Fibroblast of the aortic adventitia (primary cell): Measurements from ENCODE around the gene LRP6. TPM values are rescaled to one million over a fixed set of nuclear protein-coding genes. Genes with fewer than 3 reads are reported as not detected.
A peak's percentile ranks its signal among the peaks of the same experiment; 100 is the strongest.

Experiments used
- DNase-seq: peaks from one replicate; pipeline ENCODE4 v3.0.0-alpha.2; 2010; ENCODE audit warnings: low read depth
- H3K4me3 ChIP-seq: 2 replicates; pipeline ENCODE4 v1.5.1; 2011; ENCODE audit warnings: low read depth, mild to moderate bottlenecking, control low read depth, low read length, moderate library complexity
- total RNA-seq: library from RNA; depleted of rRNA; stranded (reverse); fragments of >200 nt; gene quantifications from 2 replicates; pipeline ENCODE4 v1.2.3, GENCODE V29; 2012; ENCODE audit warnings: low replicate concordance
- TF ChIP-seq, protein P1 (sequence below): IDR thresholded peaks from 2 replicates; pipeline ENCODE4 v1.5.1; 2011; ENCODE audit warnings: mild to moderate bottlenecking, low read length, control low read depth, inconsistent platforms; ENCODE audit not compliant: insufficient read depth

LRP6 gene
- total RNA-seq, 1 donor: 44.2 TPM

GRCh38 chr12:12294215-12295005 is 27.6 kb upstream of the LRP6 start:
- no peak overlapping the region for H3K4me3 ChIP-seq
- TF ChIP-seq, protein P1, sequence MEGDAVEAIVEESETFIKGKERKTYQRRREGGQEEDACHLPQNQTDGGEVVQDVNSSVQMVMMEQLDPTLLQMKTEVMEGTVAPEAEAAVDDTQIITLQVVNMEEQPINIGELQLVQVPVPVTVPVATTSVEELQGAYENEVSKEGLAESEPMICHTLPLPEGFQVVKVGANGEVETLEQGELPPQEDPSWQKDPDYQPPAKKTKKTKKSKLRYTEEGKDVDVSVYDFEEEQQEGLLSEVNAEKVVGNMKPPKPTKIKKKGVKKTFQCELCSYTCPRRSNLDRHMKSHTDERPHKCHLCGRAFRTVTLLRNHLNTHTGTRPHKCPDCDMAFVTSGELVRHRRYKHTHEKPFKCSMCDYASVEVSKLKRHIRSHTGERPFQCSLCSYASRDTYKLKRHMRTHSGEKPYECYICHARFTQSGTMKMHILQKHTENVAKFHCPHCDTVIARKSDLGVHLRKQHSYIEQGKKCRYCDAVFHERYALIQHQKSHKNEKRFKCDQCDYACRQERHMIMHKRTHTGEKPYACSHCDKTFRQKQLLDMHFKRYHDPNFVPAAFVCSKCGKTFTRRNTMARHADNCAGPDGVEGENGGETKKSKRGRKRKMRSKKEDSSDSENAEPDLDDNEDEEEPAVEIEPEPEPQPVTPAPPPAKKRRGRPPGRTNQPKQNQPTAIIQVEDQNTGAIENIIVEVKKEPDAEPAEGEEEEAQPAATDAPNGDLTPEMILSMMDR: no peak
- peak; percentile 64 for DNase-seq

DNA sequence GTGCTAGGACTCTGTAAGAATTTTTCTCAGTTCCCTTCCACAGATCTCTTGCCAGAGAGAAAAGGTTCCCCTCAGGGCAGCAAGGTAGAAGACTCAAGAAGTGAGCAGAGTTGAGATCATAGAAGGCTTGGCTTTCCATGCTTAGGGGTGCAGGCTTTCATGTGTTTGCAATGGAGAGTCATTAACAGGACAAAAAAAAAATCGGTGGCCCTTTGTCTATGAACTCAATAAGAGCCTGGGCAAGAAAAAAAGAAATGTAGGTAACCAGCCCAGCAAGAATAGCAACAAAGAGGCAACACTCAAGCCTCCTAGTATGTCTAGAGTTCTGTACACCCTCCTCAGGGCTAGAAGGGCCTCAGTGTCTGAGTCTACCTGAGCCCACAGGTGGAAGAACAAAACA is 23.4 kb upstream of the LRP6 start:
- TF ChIP-seq, protein P1: no peak
- H3K4me3 ChIP-seq: no peak overlapping the region
- DNase-seq: no peak

GRCh38 chr12:12286441-12286840 is 19.6 kb upstream of the LRP6 start:
- no peak for DNase-seq
- H3K4me3 ChIP-seq: no peak overlapping the region
- TF ChIP-seq, protein P1: no peak

DNA sequence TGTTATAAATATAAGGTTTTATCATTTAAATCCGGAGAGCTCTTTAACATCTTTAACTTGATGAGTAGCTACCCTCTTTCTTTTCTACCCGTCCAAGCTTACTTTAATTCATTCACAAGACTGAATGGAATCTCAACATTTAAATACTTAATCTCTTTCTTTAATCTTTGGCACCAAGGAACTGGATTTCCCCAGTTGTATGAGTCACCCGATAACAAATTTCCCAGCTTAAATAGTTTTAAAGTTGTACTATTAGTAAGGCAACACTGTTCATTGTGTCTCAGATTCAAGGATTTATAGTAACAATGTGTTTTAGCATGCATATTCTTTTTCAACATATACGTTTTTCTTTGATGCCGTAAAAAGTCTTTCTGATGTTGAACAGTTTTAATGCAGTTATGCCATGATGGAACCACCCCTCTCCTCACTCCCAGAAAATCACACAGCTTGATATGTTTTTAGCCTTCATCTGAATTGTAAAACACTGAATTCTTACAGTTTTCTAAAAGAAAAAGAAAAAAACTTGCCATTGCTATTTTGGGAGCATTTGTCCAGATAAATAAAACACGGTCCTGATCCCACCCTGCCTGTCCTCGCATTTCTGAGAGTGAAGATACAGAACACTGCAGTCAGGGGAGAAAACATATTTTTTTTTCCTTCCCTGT is 16.0 kb upstream of the LRP6 start:
- TF ChIP-seq, protein P1: no peak
- DNase-seq: peak; percentile 91
- H3K4me3 ChIP-seq: no peak overlapping the region

GRCh38 chr12:12282202-12282601 is 15.4 kb upstream of the LRP6 start:
- no peak for DNase-seq
- no peak overlapping the region for H3K4me3 ChIP-seq
- TF ChIP-seq, protein P1: no peak

DNA sequence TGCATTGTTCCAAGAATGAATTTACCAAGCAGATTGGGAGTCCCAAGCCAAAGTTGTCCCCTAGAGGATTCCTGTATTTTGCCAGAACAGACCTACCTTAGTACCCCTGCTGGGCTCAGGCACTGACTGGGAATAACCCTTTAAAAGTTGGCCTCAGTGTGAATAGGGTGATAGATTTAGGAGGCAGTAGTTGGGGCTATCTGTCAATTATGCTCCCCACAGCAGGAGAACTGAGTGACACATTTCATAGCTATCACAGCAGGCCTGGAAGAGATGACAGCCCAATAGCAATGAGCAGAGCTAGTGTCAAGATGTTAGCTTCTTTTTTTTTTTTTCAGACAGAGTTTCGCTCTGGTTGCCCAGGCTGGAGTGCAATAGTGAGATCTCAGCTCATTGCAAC is 14.3 kb upstream of the LRP6 start:
- TF ChIP-seq, protein P1: no peak
- DNase-seq: no peak
- no peak overlapping the region for H3K4me3 ChIP-seq
